ENCODE data around the gene FAM227B.

- TF ChIP-seq POLR2AphosphoS5 (IDR thresholded peaks at IDR 0.05; ENCODE audit: low read depth, low read length) = no peak
- no peak for TF ChIP-seq POLR2A (IDR thresholded peaks at IDR 0.05; ENCODE audit: low read depth, low read length)
- no peak for TF ChIP-seq TAF1 (IDR thresholded peaks at IDR 0.05; ENCODE audit: borderline replicate concordance, low read depth, low read length)
Observed at GRCh38 chr15:49610157-49610918, 10.3 kb downstream of the FAM227B start.
